Activated CD8-positive, alpha-beta memory T cell treated with anti-CD3 and anti-CD28 coated beads for 1 hour (primary cell): ENCODE measurements around the gene ZKSCAN5.
A peak's percentile ranks its signal among the peaks of the same experiment; 100 is the strongest.
"Not testable (repeated sequence)": the region's sequence is repeated elsewhere in the genome, so short reads cannot be mapped to it uniquely, and the experiment has no call there.

Experiments used
- DNase-seq, 2 donors: peaks; one replicate each; pipeline ENCODE4 v3.0.0-alpha.2; 2020; ENCODE audit warnings: low read depth in 1 of 2; ENCODE audit errors: extremely low read depth in 1 of 2

Gene ZKSCAN5

GRCh38 chr7:99551767-99552463 lies 47.5 kb downstream of the ZKSCAN5 start, which contains the start of gene FAM200A:
FAM200A (minus strand) TSS chr7:99552114; CDS start chr7:99548407, 3,707 bp downstream.
- DNase-seq, result peak; percentile 61 to 80

GRCh38 chr7:99553039-99553438 lies 48.6 kb downstream of the ZKSCAN5 start:
- no peak for DNase-seq

- DNase-seq, result no peak
These were observed 50.5 kb downstream of the ZKSCAN5 start for GRCh38 chr7:99554939-99555338.

- no peak for DNase-seq
These were observed 52.7 kb downstream of the ZKSCAN5 start for GRCh38 chr7:99557196-99557607.

- DNase-seq, result no peak
These were observed 53.5 kb downstream of the ZKSCAN5 start for GRCh38 chr7:99557940-99558305.

GRCh38 chr7:99558306-99559174 lies 54.1 kb downstream of the ZKSCAN5 start, which contains the start of gene ZNF655:
ZNF655 (plus strand) TSS chr7:99558642; CDS start chr7:99560560, 1,918 bp downstream.
- peak; percentile 80 to 86 for DNase-seq

- no peak for DNase-seq
These were observed 54.9 kb downstream of the ZKSCAN5 start for GRCh38 chr7:99559175-99559915.

GRCh38 chr7:99560834-99561736 lies 56.6 kb downstream of the ZKSCAN5 start:
- no peak for DNase-seq

GRCh38 chr7:99561737-99562051 lies 57.2 kb downstream of the ZKSCAN5 start:
- no peak for DNase-seq

GRCh38 chr7:99562114-99562784 lies 57.8 kb downstream of the ZKSCAN5 start:
- DNase-seq, result no peak

GRCh38 chr7:99562832-99563231 lies 58.4 kb downstream of the ZKSCAN5 start:
- no peak for DNase-seq

- DNase-seq, result no peak
These were observed 59.2 kb downstream of the ZKSCAN5 start for GRCh38 chr7:99563650-99564049.

GRCh38 chr7:99568770-99569169 lies 64.3 kb downstream of the ZKSCAN5 start:
- not testable (repeated sequence) for DNase-seq

- no peak for DNase-seq
These were observed 67.3 kb downstream of the ZKSCAN5 start for GRCh38 chr7:99571768-99572167.

- DNase-seq, result no peak
These were observed 68.8 kb downstream of the ZKSCAN5 start for GRCh38 chr7:99573257-99573656.

GRCh38 chr7:99576251-99576650 lies 71.8 kb downstream of the ZKSCAN5 start:
- DNase-seq, result no peak

- DNase-seq, result no peak
These were observed 75.0 kb downstream of the ZKSCAN5 start for GRCh38 chr7:99579281-99579955.

GRCh38 chr7:99579956-99580777 lies 75.7 kb downstream of the ZKSCAN5 start:
- peak; percentile 27 to 47 for DNase-seq
